Measurements from ENCODE around the gene PHACTR1.

PHACTR1 gene

DNA sequence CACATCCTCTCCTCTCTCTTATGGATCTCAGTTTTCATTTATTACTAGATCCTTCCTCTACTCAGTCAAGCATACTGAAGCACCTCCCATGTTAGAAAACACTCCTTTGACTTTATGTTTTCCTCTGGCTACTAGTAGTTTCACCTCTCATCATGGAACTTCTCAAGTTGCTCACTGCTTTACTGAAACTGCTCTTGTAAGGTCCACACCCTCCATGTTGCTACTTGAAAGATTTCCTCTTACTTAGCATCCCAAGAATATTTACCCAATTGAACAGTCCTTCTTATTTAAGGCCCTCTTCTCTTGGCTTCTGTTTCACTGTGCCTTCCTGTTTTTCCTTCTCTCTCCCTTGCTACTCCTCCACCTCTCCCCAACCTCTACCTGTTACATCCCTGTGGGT is 381.4 kb downstream of the PHACTR1 start:
- no peaks in the 10 kb centered on the region for H3K27me3 ChIP-seq (ENCODE audit: control insufficient read depth in 2 of 2, insufficient read depth in 2 of 2, low read length in 2 of 2)
- no peak overlapping the region for H3K4me3 ChIP-seq (ENCODE audit: low read length in 2 of 2)
- H3K9ac ChIP-seq (ENCODE audit: low read depth in 1 of 2, low read length in 2 of 2) = no peak overlapping the region
- H3K4me1 ChIP-seq (ENCODE audit: control insufficient read depth in 2 of 2, insufficient read depth in 2 of 2, low read length in 2 of 2) = no peaks in the 10 kb centered on the region
- H3K9me3 ChIP-seq (ENCODE audit: control insufficient read depth in 2 of 2, low read length in 2 of 2) = no peaks in the 10 kb centered on the region
- no peaks in the 10 kb centered on the region for H3K36me3 ChIP-seq (ENCODE audit: control insufficient read depth in 2 of 2, insufficient read depth in 2 of 2, low read length in 2 of 2)
- no peak overlapping the region for H3K27ac ChIP-seq (ENCODE audit: low read depth in 2 of 2, low read length in 2 of 2)

DNA sequence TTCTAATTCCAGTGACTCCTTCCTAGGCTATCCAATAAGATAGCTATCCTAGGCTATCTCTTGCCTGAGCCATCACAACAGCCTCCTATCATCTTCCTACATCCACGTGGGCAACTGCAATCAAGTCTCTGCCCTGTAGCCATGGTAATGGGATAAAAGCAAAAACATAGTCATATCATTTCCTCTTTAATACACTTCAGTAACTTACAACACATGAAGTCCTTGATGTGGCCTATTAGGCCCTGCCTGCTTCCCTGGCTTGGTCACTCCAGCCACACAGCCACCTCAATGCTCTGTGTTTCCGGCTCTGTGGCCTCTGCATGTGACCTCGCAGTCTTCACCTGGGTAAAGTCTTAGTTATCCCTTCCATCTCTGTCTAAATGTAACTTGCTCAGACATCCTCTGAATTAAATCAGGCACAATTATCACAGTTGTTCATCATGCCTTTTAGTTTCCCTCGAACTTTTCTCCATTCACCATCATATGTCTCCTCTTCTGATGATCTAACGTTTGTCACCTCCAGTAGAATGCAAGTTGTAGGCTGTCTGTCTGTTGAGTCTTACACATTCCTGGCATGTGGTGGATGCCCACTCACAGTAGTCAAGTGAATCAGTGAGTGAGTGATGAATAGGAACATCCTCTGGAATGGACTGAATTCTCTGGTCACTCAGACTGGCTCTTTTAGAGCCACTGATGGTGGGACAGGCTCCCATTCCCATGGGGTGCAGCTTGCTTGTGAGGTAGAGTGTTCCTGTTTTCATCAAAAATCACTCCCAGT is 382.4 kb downstream of the PHACTR1 start:
- no peaks in the 10 kb centered on the region for H3K27me3 ChIP-seq (ENCODE audit: control insufficient read depth in 2 of 2, insufficient read depth in 2 of 2, low read length in 2 of 2)
- H3K4me1 ChIP-seq (ENCODE audit: control insufficient read depth in 2 of 2, insufficient read depth in 2 of 2, low read length in 2 of 2) = no peaks in the 10 kb centered on the region
- no peaks in the 10 kb centered on the region for H3K9me3 ChIP-seq (ENCODE audit: control insufficient read depth in 2 of 2, low read length in 2 of 2)
- no peak overlapping the region for H3K9ac ChIP-seq (ENCODE audit: low read depth in 1 of 2, low read length in 2 of 2)
- no peak overlapping the region for H3K27ac ChIP-seq (ENCODE audit: low read depth in 2 of 2, low read length in 2 of 2)
- H3K36me3 ChIP-seq (ENCODE audit: control insufficient read depth in 2 of 2, insufficient read depth in 2 of 2, low read length in 2 of 2) = no peaks in the 10 kb centered on the region
- no peak overlapping the region for H3K4me3 ChIP-seq (ENCODE audit: low read length in 2 of 2)

DNA sequence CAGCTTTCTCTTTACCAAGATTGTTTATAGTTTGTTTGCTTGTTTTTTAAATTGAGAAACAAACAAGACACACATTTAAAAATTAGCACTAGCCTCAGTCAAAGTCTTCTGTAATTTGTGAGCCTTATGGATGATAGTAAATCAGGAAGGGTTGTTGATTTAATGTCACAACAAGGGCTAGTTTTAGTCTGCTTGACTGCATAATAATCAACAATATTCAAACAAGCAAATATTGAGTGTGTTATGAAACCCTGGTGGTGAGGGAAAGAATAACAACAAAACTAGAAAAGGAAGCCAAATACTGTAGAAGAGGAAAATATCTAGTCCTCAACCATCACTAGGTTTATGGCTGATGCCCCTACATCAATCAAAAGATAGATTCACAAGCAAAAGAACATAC is 383.2 kb downstream of the PHACTR1 start:
- Histone ChIP-seq H3K4me3 (ENCODE audit: low read length in 2 of 2) (no peak overlapping the region), H3K9me3 (ENCODE audit: control insufficient read depth in 2 of 2, low read length in 2 of 2) (no peaks in the 10 kb centered on the region), H3K27me3 (ENCODE audit: control insufficient read depth in 2 of 2, insufficient read depth in 2 of 2, low read length in 2 of 2) (no peaks in the 10 kb centered on the region), H3K9ac (ENCODE audit: low read depth in 1 of 2, low read length in 2 of 2) (no peak overlapping the region), H3K36me3 (ENCODE audit: control insufficient read depth in 2 of 2, insufficient read depth in 2 of 2, low read length in 2 of 2) (no peaks in the 10 kb centered on the region), H3K4me1 (ENCODE audit: control insufficient read depth in 2 of 2, insufficient read depth in 2 of 2, low read length in 2 of 2) (no peaks in the 10 kb centered on the region), H3K27ac (ENCODE audit: low read depth in 2 of 2, low read length in 2 of 2) (no peak overlapping the region)

DNA sequence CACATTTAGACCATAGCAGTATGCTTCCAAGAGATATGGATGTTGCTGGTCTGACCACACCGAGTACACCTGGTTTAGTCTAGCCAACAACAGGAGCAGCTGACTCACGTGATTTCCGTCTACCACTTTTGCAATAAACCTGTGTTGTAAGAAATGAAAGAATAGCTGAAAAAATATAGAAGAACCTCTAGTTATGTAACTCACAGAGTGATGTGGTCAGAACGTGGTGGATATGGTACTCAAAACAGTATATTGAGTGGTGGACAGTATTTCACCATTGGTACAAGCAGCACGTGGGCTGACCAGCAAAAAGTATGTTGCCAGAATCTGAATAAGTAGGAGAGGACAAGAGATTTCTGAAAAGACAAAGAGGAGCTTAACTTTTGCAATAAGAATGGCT is 384.8 kb downstream of the PHACTR1 start:
- no peak overlapping the region for H3K4me3 ChIP-seq (ENCODE audit: low read length in 2 of 2)
- H3K4me1 ChIP-seq (ENCODE audit: control insufficient read depth in 2 of 2, insufficient read depth in 2 of 2, low read length in 2 of 2) = no peaks in the 10 kb centered on the region
- no peaks in the 10 kb centered on the region for H3K27me3 ChIP-seq (ENCODE audit: control insufficient read depth in 2 of 2, insufficient read depth in 2 of 2, low read length in 2 of 2)
- H3K36me3 ChIP-seq (ENCODE audit: control insufficient read depth in 2 of 2, insufficient read depth in 2 of 2, low read length in 2 of 2) = no peaks in the 10 kb centered on the region
- no peak overlapping the region for H3K9ac ChIP-seq (ENCODE audit: low read depth in 1 of 2, low read length in 2 of 2)
- H3K9me3 ChIP-seq (ENCODE audit: control insufficient read depth in 2 of 2, low read length in 2 of 2) = no peaks in the 10 kb centered on the region
- H3K27ac ChIP-seq (ENCODE audit: low read depth in 2 of 2, low read length in 2 of 2) = no peak overlapping the region

DNA sequence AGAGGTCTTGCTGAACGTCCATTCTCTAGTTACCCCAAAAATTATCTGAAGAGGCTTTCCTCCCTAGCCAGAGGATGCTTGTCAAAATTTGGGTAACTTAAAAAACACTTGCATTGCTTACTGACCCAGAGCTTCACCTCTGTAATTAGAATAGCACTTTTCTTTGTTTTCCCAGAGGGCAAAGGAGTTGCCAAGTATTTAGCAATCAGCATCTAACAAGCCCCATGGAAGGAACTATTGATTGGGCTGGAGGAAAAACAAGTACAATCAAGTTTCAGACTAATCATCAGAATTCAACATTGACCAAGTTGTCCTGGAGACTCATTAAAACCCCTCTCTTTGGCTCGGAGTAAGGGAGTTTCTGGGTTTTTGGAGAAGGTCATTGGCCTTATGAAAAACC is 385.4 kb downstream of the PHACTR1 start:
- H3K27ac ChIP-seq (ENCODE audit: low read depth in 2 of 2, low read length in 2 of 2) = no peak overlapping the region
- no peak overlapping the region for H3K4me3 ChIP-seq (ENCODE audit: low read length in 2 of 2)
- H3K36me3 ChIP-seq (ENCODE audit: control insufficient read depth in 2 of 2, insufficient read depth in 2 of 2, low read length in 2 of 2) = no peaks in the 10 kb centered on the region
- no peaks in the 10 kb centered on the region for H3K9me3 ChIP-seq (ENCODE audit: control insufficient read depth in 2 of 2, low read length in 2 of 2)
- H3K4me1 ChIP-seq (ENCODE audit: control insufficient read depth in 2 of 2, insufficient read depth in 2 of 2, low read length in 2 of 2) = no peaks in the 10 kb centered on the region
- H3K9ac ChIP-seq (ENCODE audit: low read depth in 1 of 2, low read length in 2 of 2) = no peak overlapping the region
- H3K27me3 ChIP-seq (ENCODE audit: control insufficient read depth in 2 of 2, insufficient read depth in 2 of 2, low read length in 2 of 2) = no peaks in the 10 kb centered on the region

DNA sequence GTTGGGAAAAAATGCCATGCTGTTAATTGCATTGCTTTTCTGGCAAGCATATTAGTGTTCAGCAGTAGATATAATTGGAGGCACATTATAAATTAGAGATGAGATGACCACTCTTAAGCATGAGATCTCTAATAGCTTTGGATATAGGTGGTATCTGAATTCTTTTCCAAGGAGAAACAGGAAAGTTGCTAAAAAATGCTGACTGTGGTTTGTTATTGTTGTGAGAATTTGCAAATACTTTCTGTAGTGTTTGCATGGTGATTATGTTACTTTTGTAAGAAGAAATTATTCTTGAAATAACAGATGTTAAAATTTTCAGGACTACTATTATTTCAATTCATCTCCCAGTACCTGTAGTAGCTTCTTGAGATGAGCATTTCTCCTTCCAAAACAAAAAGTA is 386.6 kb downstream of the PHACTR1 start:
- Histone ChIP-seq H3K4me1 (ENCODE audit: control insufficient read depth in 2 of 2, insufficient read depth in 2 of 2, low read length in 2 of 2) (no peaks in the 10 kb centered on the region), H3K9me3 (ENCODE audit: control insufficient read depth in 2 of 2, low read length in 2 of 2) (no peaks in the 10 kb centered on the region)

DNA sequence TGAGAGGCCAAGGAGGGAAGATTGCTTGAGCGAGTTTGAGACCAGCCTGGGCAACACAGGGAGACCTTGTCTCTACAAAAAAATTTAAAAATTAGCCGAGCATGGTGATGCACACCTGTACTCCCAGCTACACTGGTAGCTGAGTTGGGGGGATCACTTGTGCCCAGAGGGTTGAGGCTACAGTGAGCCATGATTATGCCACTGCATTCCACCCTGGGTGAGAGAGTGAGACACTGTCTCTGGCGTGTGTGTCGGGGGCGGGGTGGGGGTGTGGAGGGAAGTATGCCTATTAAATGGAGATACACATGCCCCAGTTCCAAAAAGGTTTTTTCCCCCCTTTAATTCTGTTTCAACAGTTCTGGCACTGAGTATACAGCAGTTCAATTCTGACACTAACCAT is 388.6 kb downstream of the PHACTR1 start:
- no peaks in the 10 kb centered on the region for H3K4me1 ChIP-seq (ENCODE audit: control insufficient read depth in 2 of 2, insufficient read depth in 2 of 2, low read length in 2 of 2)
- no peak overlapping the region for H3K4me3 ChIP-seq (ENCODE audit: low read length in 2 of 2)
- no peak overlapping the region for H3K9ac ChIP-seq (ENCODE audit: low read depth in 1 of 2, low read length in 2 of 2)
- no peaks in the 10 kb centered on the region for H3K9me3 ChIP-seq (ENCODE audit: control insufficient read depth in 2 of 2, low read length in 2 of 2)
- H3K27ac ChIP-seq (ENCODE audit: low read depth in 2 of 2, low read length in 2 of 2) = no peak overlapping the region
- no peaks in the 10 kb centered on the region for H3K27me3 ChIP-seq (ENCODE audit: control insufficient read depth in 2 of 2, insufficient read depth in 2 of 2, low read length in 2 of 2)
- H3K36me3 ChIP-seq (ENCODE audit: control insufficient read depth in 2 of 2, insufficient read depth in 2 of 2, low read length in 2 of 2) = no peaks in the 10 kb centered on the region

More for the DNA sequence above, 386.6 kb downstream of the PHACTR1 start:
- H3K27me3 ChIP-seq (ENCODE audit: control insufficient read depth in 2 of 2, insufficient read depth in 2 of 2, low read length in 2 of 2) = no peaks in the 10 kb centered on the region
- H3K27ac ChIP-seq (ENCODE audit: low read depth in 2 of 2, low read length in 2 of 2) = no peak overlapping the region
- no peak overlapping the region for H3K4me3 ChIP-seq (ENCODE audit: low read length in 2 of 2)
- H3K9ac ChIP-seq (ENCODE audit: low read depth in 1 of 2, low read length in 2 of 2) = no peak overlapping the region
- H3K36me3 ChIP-seq (ENCODE audit: control insufficient read depth in 2 of 2, insufficient read depth in 2 of 2, low read length in 2 of 2) = no peaks in the 10 kb centered on the region

DNA sequence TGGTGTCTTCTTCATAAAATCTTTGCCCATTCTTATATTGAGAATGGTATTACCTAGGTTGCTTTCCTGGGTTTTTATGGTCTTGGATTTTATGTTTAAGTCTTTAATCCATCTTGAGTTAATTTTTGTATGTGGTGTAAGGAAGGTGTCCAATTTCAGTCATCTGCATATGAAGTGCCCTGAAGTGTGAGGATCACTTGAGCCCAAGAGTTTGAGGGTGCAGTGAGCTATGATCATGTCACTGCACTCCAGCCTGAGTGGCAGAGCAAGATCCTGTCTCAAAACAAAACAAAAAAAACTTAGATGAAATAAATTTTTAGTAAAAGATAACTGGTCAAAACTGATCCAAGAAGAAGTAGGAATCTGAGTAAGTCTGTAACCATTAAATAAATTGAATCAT is 396.4 kb downstream of the PHACTR1 start:
- Histone ChIP-seq H3K9me3 (ENCODE audit: control insufficient read depth in 2 of 2, low read length in 2 of 2) (no peaks in the 10 kb centered on the region), H3K9ac (ENCODE audit: low read depth in 1 of 2, low read length in 2 of 2) (no peak overlapping the region), H3K4me3 (ENCODE audit: low read length in 2 of 2) (no peak overlapping the region), H3K4me1 (ENCODE audit: control insufficient read depth in 2 of 2, insufficient read depth in 2 of 2, low read length in 2 of 2) (no peaks in the 10 kb centered on the region), H3K27me3 (ENCODE audit: control insufficient read depth in 2 of 2, insufficient read depth in 2 of 2, low read length in 2 of 2) (no peaks in the 10 kb centered on the region), H3K27ac (ENCODE audit: low read depth in 2 of 2, low read length in 2 of 2) (no peak overlapping the region), H3K36me3 (ENCODE audit: control insufficient read depth in 2 of 2, insufficient read depth in 2 of 2, low read length in 2 of 2) (no peaks in the 10 kb centered on the region)

DNA sequence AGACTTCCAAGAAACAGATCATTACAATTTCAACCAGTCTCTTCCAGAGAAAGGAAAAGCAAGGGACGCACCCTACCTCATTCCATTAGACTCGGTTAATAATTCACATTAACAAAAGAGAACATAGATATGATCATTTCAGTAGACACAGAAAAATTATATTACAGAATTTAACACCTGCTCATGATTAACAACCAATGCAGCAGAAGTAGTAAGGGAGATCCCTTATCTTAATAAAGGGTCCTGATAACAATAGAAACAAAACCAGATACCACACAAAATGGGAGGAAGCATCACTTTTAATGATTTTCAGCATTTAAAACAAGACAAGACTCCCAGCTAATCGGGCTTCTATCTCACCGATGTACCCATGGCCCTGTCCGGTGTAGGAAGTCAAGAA is 396.8 kb downstream of the PHACTR1 start:
- no peaks in the 10 kb centered on the region for H3K27me3 ChIP-seq (ENCODE audit: control insufficient read depth in 2 of 2, insufficient read depth in 2 of 2, low read length in 2 of 2)
- no peaks in the 10 kb centered on the region for H3K9me3 ChIP-seq (ENCODE audit: control insufficient read depth in 2 of 2, low read length in 2 of 2)
- no peaks in the 10 kb centered on the region for H3K4me1 ChIP-seq (ENCODE audit: control insufficient read depth in 2 of 2, insufficient read depth in 2 of 2, low read length in 2 of 2)
- no peak overlapping the region for H3K9ac ChIP-seq (ENCODE audit: low read depth in 1 of 2, low read length in 2 of 2)
- no peak overlapping the region for H3K27ac ChIP-seq (ENCODE audit: low read depth in 2 of 2, low read length in 2 of 2)
- no peak overlapping the region for H3K4me3 ChIP-seq (ENCODE audit: low read length in 2 of 2)
- H3K36me3 ChIP-seq (ENCODE audit: control insufficient read depth in 2 of 2, insufficient read depth in 2 of 2, low read length in 2 of 2) = no peaks in the 10 kb centered on the region

DNA sequence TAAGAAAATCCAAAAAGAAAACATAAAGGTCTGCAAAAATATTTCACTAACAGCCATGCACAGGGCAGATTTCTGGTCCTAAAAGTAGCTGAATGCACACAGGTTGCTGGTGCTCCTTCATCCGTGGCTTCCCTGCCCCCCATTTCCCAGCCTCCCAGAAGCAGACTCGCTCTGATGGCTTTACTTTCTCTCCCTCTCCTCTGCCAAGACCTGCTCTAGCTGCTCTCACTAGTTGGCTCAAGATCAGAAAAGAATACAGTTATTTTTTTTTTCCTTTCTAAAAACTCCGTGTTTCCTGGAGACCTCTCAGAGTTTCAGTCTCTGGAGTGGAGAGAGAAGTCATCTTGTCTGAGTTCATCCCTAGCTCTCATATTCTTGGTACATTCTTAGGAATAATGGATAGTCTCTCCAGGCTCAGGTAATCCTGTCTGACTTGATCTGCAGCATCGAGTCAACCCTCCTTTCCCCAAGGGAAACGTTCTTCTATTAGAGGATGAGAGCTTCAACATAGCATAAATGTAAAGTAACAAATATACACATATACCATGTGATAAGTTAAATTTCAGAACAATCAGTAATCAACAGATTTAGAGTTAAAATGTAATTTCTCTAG is 397.5 kb downstream of the PHACTR1 start:
- no peak overlapping the region for H3K9ac ChIP-seq (ENCODE audit: low read depth in 1 of 2, low read length in 2 of 2)
- no peak overlapping the region for H3K27ac ChIP-seq (ENCODE audit: low read depth in 2 of 2, low read length in 2 of 2)
- H3K27me3 ChIP-seq (ENCODE audit: control insufficient read depth in 2 of 2, insufficient read depth in 2 of 2, low read length in 2 of 2) = no peaks in the 10 kb centered on the region
- H3K4me3 ChIP-seq (ENCODE audit: low read length in 2 of 2) = no peak overlapping the region
- no peaks in the 10 kb centered on the region for H3K36me3 ChIP-seq (ENCODE audit: control insufficient read depth in 2 of 2, insufficient read depth in 2 of 2, low read length in 2 of 2)
- no peaks in the 10 kb centered on the region for H3K4me1 ChIP-seq (ENCODE audit: control insufficient read depth in 2 of 2, insufficient read depth in 2 of 2, low read length in 2 of 2)
- no peaks in the 10 kb centered on the region for H3K9me3 ChIP-seq (ENCODE audit: control insufficient read depth in 2 of 2, low read length in 2 of 2)
